ENCODE data around the gene MICAL1.

The MICAL1 gene

GRCh38 chr6:109436041-109436440, 19.5 kb downstream of the MICAL1 start:
- no peak for DNase-seq (ENCODE audit: low read depth in 2 of 2)

- DNase-seq (ENCODE audit: low read depth in 2 of 2): no peak
Measured at GRCh38 chr6:109434456-109434855, 21.1 kb downstream of the MICAL1 start.

- DNase-seq (ENCODE audit: low read depth in 2 of 2): no peak
Measured at GRCh38 chr6:109429496-109429895, 26.1 kb downstream of the MICAL1 start.

GRCh38 chr6:109428889-109429477, 26.6 kb downstream of the MICAL1 start:
- DNase-seq (ENCODE audit: low read depth in 2 of 2): no peak

GRCh38 chr6:109424946-109425345, 30.6 kb downstream of the MICAL1 start:
- no peak for DNase-seq (ENCODE audit: low read depth in 2 of 2)

- DNase-seq (ENCODE audit: low read depth in 2 of 2): no peak
Measured at GRCh38 chr6:109421184-109421583, 34.4 kb downstream of the MICAL1 start.

- no peak for DNase-seq (ENCODE audit: low read depth in 2 of 2)
Measured at GRCh38 chr6:109420751-109421150, 34.8 kb downstream of the MICAL1 start.

- DNase-seq (ENCODE audit: low read depth in 2 of 2): no peak
Measured at GRCh38 chr6:109417646-109418045, 37.9 kb downstream of the MICAL1 start.

- no peak for DNase-seq (ENCODE audit: low read depth in 2 of 2)
Measured at GRCh38 chr6:109411034-109411433, 44.5 kb downstream of the MICAL1 start.

GRCh38 chr6:109406196-109406595, 49.4 kb downstream of the MICAL1 start:
- no peak for DNase-seq (ENCODE audit: low read depth in 2 of 2)

- DNase-seq (ENCODE audit: low read depth in 2 of 2): no peak
Measured at GRCh38 chr6:109397020-109397419, 58.6 kb downstream of the MICAL1 start.

GRCh38 chr6:109396046-109396718, 59.4 kb downstream of the MICAL1 start:
- DNase-seq (ENCODE audit: low read depth in 2 of 2): no peak

Measured in stimulated activated CD8-positive, alpha-beta memory T cell treated with anti-CD3 and anti-CD28 coated beads, Interleukin-7, amount 100 ng/mL, for 1 hour (primary cell).